CD14-positive monocyte (primary cell): ENCODE data around the gene CROCC2. TPM values are rescaled to one million over a fixed set of nuclear protein-coding genes. Genes with fewer than 3 reads are reported as not detected.

ENCODE experiments used
- DNase-seq, 3 donors: peaks; one replicate each; pipeline ENCODE4 v3.0.0-alpha.2; 2011 to 2022
- H2AFZ ChIP-seq: 2 replicates; pipeline ENCODE4 v1.6.0; 2012; ENCODE audit warnings: mild to moderate bottlenecking, low read depth, low read length, inconsistent platforms; ENCODE audit not compliant: insufficient read depth, poor library complexity, severe bottlenecking
- H3K27ac ChIP-seq, 2 donors: 1 replicate in 1 of 2; 2 replicates in 1 of 2; pipeline ENCODE4 v1.5.1; 2012 to 2013; ENCODE audit warnings: low read length in 2 of 2, control low read depth in 1 of 2, inconsistent platforms in 1 of 2, low read depth in 1 of 2, mild to moderate bottlenecking in 1 of 2
- H3K27me3 ChIP-seq, 2 donors: one replicate each; pipeline versions ENCODE4 v1.6.0 to v1.6.1; 2011 to 2013; ENCODE audit warnings: low read length in 2 of 2; ENCODE audit not compliant: control insufficient read depth in 2 of 2, insufficient read depth in 2 of 2
- H3K36me3 ChIP-seq, 2 donors: replicated peaks in 1 of 2; 1 replicate in 1 of 2; 2 replicates in 1 of 2; pipeline versions ENCODE4 v1.5.1 to v1.6.1; 2012 to 2013; ENCODE audit warnings: low read length in 2 of 2, control low read depth in 1 of 2, inconsistent platforms in 1 of 2, mild to moderate bottlenecking in 1 of 2; ENCODE audit not compliant: insufficient read depth in 2 of 2, control insufficient read depth in 1 of 2
- H3K4me1 ChIP-seq, 2 donors: 1 replicate in 1 of 2; 2 replicates in 1 of 2; pipeline versions ENCODE4 v1.5.1 to v1.6.1; 2012 to 2013; ENCODE audit warnings: low read length in 2 of 2, control low read depth in 1 of 2, inconsistent platforms in 1 of 2, mild to moderate bottlenecking in 1 of 2, moderate library complexity in 1 of 2; ENCODE audit not compliant: insufficient read depth in 2 of 2, control insufficient read depth in 1 of 2
- H3K4me2 ChIP-seq: replicated peaks from 2 replicates; pipeline ENCODE3; 2012; ENCODE audit warnings: low read length, moderate library complexity, mild to moderate bottlenecking; ENCODE audit not compliant: poor library complexity, severe bottlenecking; ENCODE audit errors: extremely low read depth
- H3K4me3 ChIP-seq, 3 experiments: fragments of 200-600 bp in 1 of 3; sonication (generic) in 1 of 3; replicated peaks in 1 of 3; 1 replicate in 2 of 3; 2 replicates in 1 of 3; pipeline ENCODE4 v1.5.1; 2011 to 2013; ENCODE audit warnings: low read length in 3 of 3, mild to moderate bottlenecking in 3 of 3, control low read depth in 2 of 3, low read depth in 2 of 3, inconsistent platforms in 1 of 3, moderate library complexity in 1 of 3
- H3K79me2 ChIP-seq: 2 replicates; pipeline ENCODE4 v1.6.0; 2012; ENCODE audit warnings: mild to moderate bottlenecking, control low read depth, inconsistent platforms, low read length, moderate library complexity; ENCODE audit not compliant: insufficient read depth
- H3K9ac ChIP-seq: 2 replicates; pipeline ENCODE4 v1.6.0; 2017; ENCODE audit warnings: low read length, mild to moderate bottlenecking; ENCODE audit not compliant: insufficient read depth, poor library complexity, severe bottlenecking
- H3K9me3 ChIP-seq, 2 donors: replicated peaks in 1 of 2; 1 replicate in 1 of 2; 2 replicates in 1 of 2; pipeline versions ENCODE4 v1.5.1 to v1.6.1; 2012 to 2013; ENCODE audit warnings: low read length in 2 of 2, control low read depth in 1 of 2; ENCODE audit not compliant: control insufficient read depth in 1 of 2, insufficient read depth in 1 of 2
- H4K20me1 ChIP-seq: 2 replicates; pipeline ENCODE4 v1.6.0; 2012; ENCODE audit warnings: mild to moderate bottlenecking, low read length, control low read depth, moderate library complexity; ENCODE audit not compliant: insufficient read depth
- H3K27ac Mint-ChIP-seq, 7 donors: one replicate each; pipeline ENCODE4 v1.8.0; 2020; ENCODE audit warnings: mild to moderate bottlenecking in 7 of 7, mixed read lengths in 7 of 7, moderate library complexity in 6 of 7, inconsistent platforms in 2 of 7
- H3K27me3 Mint-ChIP-seq, 3 donors: one replicate each; pipeline ENCODE4 v1.8.0; 2021 to 2022; ENCODE audit warnings: low read depth in 3 of 3, mild to moderate bottlenecking in 3 of 3, mixed read lengths in 3 of 3, moderate library complexity in 3 of 3, inconsistent platforms in 1 of 3
- H3K36me3 Mint-ChIP-seq, 2 donors: one replicate each; pipeline ENCODE4 v1.8.0; 2020; ENCODE audit warnings: mixed read lengths in 2 of 2, inconsistent platforms in 1 of 2, mild to moderate bottlenecking in 1 of 2
- H3K4me1 Mint-ChIP-seq: one replicate; pipeline ENCODE4 v1.8.0; 2020; ENCODE audit warnings: mild to moderate bottlenecking, mixed read lengths
- H3K4me3 Mint-ChIP-seq, 2 donors: one replicate each; pipeline ENCODE4 v1.8.0; 2020; ENCODE audit warnings: mild to moderate bottlenecking in 2 of 2, mixed read lengths in 2 of 2, moderate library complexity in 1 of 2
- H3K9me3 Mint-ChIP-seq, 7 donors: one replicate each; pipeline ENCODE4 v1.8.0; 2020 to 2022; ENCODE audit warnings: mixed read lengths in 7 of 7, mild to moderate bottlenecking in 6 of 7, moderate library complexity in 6 of 7, inconsistent platforms in 2 of 7
- WGBS: methylation state at CpG from one replicate; pipeline ENCODE4 v1.1.5; 2013; ENCODE audit warnings: missing lambda C conversion rate; ENCODE audit not compliant: insufficient coverage; 5-methylcytosine and 5-hydroxymethylcytosine counted together
- intact Hi-C, 2 donors: fragments of 100-400 bp; cut with micrococcal nuclease; formaldehyde crosslinking; loops; one replicate each; pipeline versions ENCODE4 v1.15.0 to v1.15.1; 2023
- polyA plus RNA-seq, 3 donors: library from polyadenylated mRNA; depleted of rRNA in 1 of 3; unstranded in 2 of 3; stranded (reverse) in 1 of 3; fragments of 300-500 nt in 2 of 3; fragments of >200 nt in 1 of 3; fragmentation: Illumina TruSeq in 2 of 3; gene quantifications; 1 replicate in 2 of 3; 2 replicates in 1 of 3; pipeline ENCODE4 v1.2.3, GENCODE V29; 2012 to 2021
- TF ChIP-seq, protein P1 (sequence below): fragments of 200-600 bp; IDR thresholded peaks from one replicate; pipeline ENCODE4 v1.8.0; 2022; ENCODE audit warnings: antibody characterized with exemption, mild to moderate bottlenecking

Gene CROCC2
- polyA plus RNA-seq, 3 donors, result 0.15 TPM; not detected in 2

DNA sequence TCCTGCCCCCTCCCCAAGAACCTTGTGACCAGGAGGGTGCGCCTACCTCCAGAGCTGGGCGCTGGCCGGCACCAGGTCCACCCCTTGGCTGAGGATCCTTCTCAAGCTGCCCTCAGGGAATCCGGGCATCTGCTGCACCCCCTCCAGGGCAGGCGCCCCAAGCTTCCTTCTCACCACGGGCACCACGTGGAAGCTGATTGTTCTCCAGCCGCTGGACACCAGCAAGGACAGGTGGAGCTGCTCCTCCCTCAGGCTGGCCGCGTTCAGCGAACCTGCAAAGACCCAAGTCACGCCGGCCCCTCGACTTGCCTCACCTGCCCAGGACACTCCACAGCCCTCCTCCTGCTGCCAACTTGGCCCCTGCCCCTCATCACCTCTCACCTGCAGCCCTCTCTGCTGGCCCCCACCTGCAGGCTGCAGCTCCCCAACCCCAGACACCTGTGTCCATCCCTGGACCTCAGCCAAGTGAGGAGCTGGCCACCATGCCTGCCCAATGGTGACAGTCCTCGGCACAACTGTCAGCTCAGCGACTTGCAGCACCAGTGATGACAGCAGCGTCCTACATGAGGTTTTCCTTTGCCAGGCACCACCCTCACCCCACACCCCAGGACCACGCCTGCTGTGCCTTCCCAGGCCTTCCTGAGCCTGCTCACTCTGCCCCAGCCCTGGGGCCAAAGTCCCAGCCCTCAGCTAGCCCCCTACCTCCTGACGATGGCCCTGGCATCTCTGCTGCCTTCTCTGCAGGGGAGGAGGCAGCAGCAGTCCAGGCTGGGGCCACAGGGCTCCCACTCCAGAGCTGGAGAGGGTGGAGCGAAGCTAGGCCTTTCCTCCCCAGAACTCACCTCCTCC lies 14.4 kb upstream of the CROCC2 start:
- TF ChIP-seq, protein P1, sequence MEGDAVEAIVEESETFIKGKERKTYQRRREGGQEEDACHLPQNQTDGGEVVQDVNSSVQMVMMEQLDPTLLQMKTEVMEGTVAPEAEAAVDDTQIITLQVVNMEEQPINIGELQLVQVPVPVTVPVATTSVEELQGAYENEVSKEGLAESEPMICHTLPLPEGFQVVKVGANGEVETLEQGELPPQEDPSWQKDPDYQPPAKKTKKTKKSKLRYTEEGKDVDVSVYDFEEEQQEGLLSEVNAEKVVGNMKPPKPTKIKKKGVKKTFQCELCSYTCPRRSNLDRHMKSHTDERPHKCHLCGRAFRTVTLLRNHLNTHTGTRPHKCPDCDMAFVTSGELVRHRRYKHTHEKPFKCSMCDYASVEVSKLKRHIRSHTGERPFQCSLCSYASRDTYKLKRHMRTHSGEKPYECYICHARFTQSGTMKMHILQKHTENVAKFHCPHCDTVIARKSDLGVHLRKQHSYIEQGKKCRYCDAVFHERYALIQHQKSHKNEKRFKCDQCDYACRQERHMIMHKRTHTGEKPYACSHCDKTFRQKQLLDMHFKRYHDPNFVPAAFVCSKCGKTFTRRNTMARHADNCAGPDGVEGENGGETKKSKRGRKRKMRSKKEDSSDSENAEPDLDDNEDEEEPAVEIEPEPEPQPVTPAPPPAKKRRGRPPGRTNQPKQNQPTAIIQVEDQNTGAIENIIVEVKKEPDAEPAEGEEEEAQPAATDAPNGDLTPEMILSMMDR, result no peak
- Histone ChIP-seq H4K20me1 (no peaks in the 10 kb centered on the region), H3K79me2 (no peaks in the 10 kb centered on the region), H3K4me1 (no peaks in the 10 kb centered on the region), H3K36me3 (no peaks in the 10 kb centered on the region), H3K27me3 (no peaks in the 10 kb centered on the region), H2AFZ (no peak overlapping the region), H3K27ac (no peak overlapping the region), H3K9me3 (no peaks in the 10 kb centered on the region), H3K4me2 (no peak overlapping the region), H3K4me3 (no peak overlapping the region), H3K9ac (no peak overlapping the region)
- Mint-ChIP-seq H3K27me3 (peaks cover 2 to 5% (median 2%) of the 10 kb centered on the region in 3 donors), H3K9me3 (peaks cover 0 to 3% (median 0%) of the 10 kb centered on the region in 7 donors), H3K4me3 (no peak overlapping the region), H3K36me3 (no peaks in the 10 kb centered on the region), H3K27ac (no peak overlapping the region), H3K4me1 (no peaks in the 10 kb centered on the region)
- WGBS, result 87% methylated on average over 17 of the region's 20 CpGs
- intact Hi-C loops, result no loop called here
- no peak for DNase-seq

DNA sequence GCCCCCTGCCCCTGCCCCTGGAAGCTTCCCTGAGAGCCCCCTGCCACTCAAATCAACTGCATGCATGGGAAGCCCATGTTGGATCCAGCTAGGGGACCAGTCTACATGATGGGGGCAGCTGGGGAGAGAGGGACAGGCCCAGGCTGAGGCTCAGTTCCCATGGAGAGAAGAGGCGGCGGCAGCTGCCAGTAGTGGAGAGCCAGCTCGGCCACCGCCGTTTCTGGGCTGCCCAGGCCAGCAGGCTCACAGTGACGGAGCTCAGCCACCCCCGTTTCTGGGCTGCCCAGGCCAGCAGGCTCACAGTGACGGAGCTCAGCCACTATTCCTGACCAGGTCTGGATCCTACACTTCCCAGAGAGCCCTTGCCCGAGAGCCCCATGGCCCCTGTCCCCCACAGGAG lies 13.8 kb upstream of the CROCC2 start:
- no peak overlapping the region for H3K4me3 Mint-ChIP-seq
- Histone ChIP-seq H3K27ac (no peak overlapping the region), H2AFZ (no peak overlapping the region), H4K20me1 (no peaks in the 10 kb centered on the region), H3K4me2 (no peak overlapping the region), H3K36me3 (no peaks in the 10 kb centered on the region), H3K27me3 (no peaks in the 10 kb centered on the region), H3K9me3 (no peaks in the 10 kb centered on the region), H3K4me1 (no peaks in the 10 kb centered on the region), H3K9ac (no peak overlapping the region), H3K79me2 (no peaks in the 10 kb centered on the region), H3K4me3 (no peak overlapping the region)
- H3K9me3 Mint-ChIP-seq, result peaks cover 0 to 1% (median 0%) of the 10 kb centered on the region in 7 donors
- TF ChIP-seq, protein P1, result no peak
- H3K36me3 Mint-ChIP-seq, result no peaks in the 10 kb centered on the region
- DNase-seq, result no peak
- H3K4me1 Mint-ChIP-seq, result no peaks in the 10 kb centered on the region
- 90% methylated on average over 9 of the region's 9 CpGs for WGBS
- H3K27ac Mint-ChIP-seq, result no peak overlapping the region
- peaks cover 2 to 5% (median 3%) of the 10 kb centered on the region in 3 donors for H3K27me3 Mint-ChIP-seq
- intact Hi-C loops, result no loop called here
